IPS-20b (cell line): ENCODE results near the gene LECT2.

Experiments
- H3K27ac ChIP-seq: one replicate; pipeline ENCODE4 v1.5.1; 2013; ENCODE audit warnings: low read length
- H3K27me3 ChIP-seq: 2 replicates; pipeline ENCODE4 v1.6.1; 2013; ENCODE audit warnings: mild to moderate bottlenecking, low read length, inconsistent platforms; ENCODE audit not compliant: insufficient read depth
- H3K36me3 ChIP-seq: 2 replicates; pipeline ENCODE4 v1.6.1; 2013; ENCODE audit warnings: low read depth, mild to moderate bottlenecking, inconsistent platforms, low read length, moderate library complexity; ENCODE audit not compliant: insufficient read depth
- H3K4me1 ChIP-seq: 2 replicates; pipeline ENCODE4 v1.6.1; 2013; ENCODE audit warnings: mild to moderate bottlenecking, control low read depth, inconsistent platforms, low read length, moderate library complexity; ENCODE audit not compliant: insufficient read depth
- H3K4me3 ChIP-seq: 2 replicates; pipeline ENCODE4 v1.5.1; 2013; ENCODE audit warnings: mild to moderate bottlenecking, low read length, inconsistent platforms
- H3K9ac ChIP-seq: 2 replicates; pipeline ENCODE4 v1.6.1; 2013; ENCODE audit warnings: low read depth, mild to moderate bottlenecking, inconsistent platforms, low read length, moderate library complexity
- H3K9me3 ChIP-seq: 2 replicates; pipeline ENCODE4 v1.6.1; 2013; ENCODE audit warnings: mild to moderate bottlenecking, low read depth, low read length, inconsistent platforms; ENCODE audit not compliant: insufficient read depth

Gene LECT2

GRCh38 chr5:135954899-135955298, at the start of gene LECT2:
TSS of gene LECT2 (minus strand) at chr5:135954983. CDS start at chr5:135954833, 150 bp downstream.
- Histone ChIP-seq H3K36me3 (no peaks in the 10 kb centered on the region), H3K9ac (no peak within 1 kb of the TSS), H3K4me1 (no peaks in the 10 kb centered on the region), H3K4me3 (no peak within 1 kb of the TSS), H3K27me3 (no peaks in the 10 kb centered on the region), H3K9me3 (no peaks in the 10 kb centered on the region), H3K27ac (no peak within 1 kb of the TSS)

GRCh38 chr5:136004436-136004835, 49.7 kb upstream of the LECT2 start:
- no peak overlapping the region for H3K4me3 ChIP-seq
- no peaks in the 10 kb centered on the region for H3K36me3 ChIP-seq
- no peak overlapping the region for H3K9ac ChIP-seq
- H3K27me3 ChIP-seq, result no peaks in the 10 kb centered on the region
- no peaks in the 10 kb centered on the region for H3K4me1 ChIP-seq
- no peaks in the 10 kb centered on the region for H3K9me3 ChIP-seq
- no peak overlapping the region for H3K27ac ChIP-seq

- Histone ChIP-seq H3K27ac (no peak overlapping the region), H3K4me3 (no peak overlapping the region), H3K9ac (no peak overlapping the region), H3K9me3 (no peaks in the 10 kb centered on the region), H3K36me3 (no peaks in the 10 kb centered on the region), H3K4me1 (no peaks in the 10 kb centered on the region), H3K27me3 (no peaks in the 10 kb centered on the region)
Observed at GRCh38 chr5:136001466-136001981, 46.7 kb upstream of the LECT2 start.

DNA sequence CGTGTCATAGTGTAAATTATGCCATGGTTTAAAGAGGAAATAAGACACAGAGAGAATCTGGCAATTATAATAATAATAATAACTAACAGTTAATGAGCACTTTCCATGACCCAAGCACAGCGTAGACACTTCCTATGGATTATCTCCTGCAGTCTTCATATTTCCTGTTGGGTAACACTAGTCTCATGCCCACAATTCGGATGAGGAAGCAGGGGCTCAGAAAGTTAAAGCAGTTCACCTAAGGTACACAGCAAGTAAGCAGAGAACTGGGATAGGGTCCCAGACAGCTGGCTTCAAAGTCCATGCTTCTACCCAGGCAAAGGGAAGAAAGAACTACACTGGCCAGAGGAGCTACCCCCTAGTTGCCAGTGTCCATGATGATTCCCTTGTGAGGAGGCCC, 46.1 kb upstream of the LECT2 start:
- Histone ChIP-seq H3K9me3 (no peaks in the 10 kb centered on the region), H3K36me3 (no peaks in the 10 kb centered on the region), H3K9ac (no peak overlapping the region), H3K4me3 (no peak overlapping the region), H3K4me1 (no peaks in the 10 kb centered on the region), H3K27me3 (no peaks in the 10 kb centered on the region), H3K27ac (no peak overlapping the region)

DNA sequence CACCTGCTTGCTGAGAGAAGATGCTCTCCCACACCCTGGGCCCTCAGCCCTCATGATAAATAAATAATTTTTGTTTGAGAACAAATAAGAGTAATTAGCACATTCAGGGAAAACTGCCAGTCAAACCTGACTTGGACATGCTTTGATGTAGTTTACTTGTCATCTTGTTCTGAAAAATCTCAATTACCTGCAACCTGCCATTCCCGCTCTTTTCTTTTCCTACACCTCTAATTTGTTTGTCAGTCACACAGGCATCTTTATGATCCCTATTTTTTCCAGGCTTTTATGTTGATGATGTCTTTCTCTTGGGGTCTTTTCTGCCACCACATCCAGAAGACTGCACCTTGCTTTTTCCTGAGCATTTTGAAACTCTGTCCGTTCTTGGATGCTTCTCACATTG, 45.4 kb upstream of the LECT2 start:
- no peaks in the 10 kb centered on the region for H3K36me3 ChIP-seq
- H3K4me3 ChIP-seq, result no peak overlapping the region
- no peak overlapping the region for H3K27ac ChIP-seq
- H3K27me3 ChIP-seq, result no peaks in the 10 kb centered on the region
- H3K9ac ChIP-seq, result no peak overlapping the region
- H3K4me1 ChIP-seq, result no peaks in the 10 kb centered on the region
- no peaks in the 10 kb centered on the region for H3K9me3 ChIP-seq

DNA sequence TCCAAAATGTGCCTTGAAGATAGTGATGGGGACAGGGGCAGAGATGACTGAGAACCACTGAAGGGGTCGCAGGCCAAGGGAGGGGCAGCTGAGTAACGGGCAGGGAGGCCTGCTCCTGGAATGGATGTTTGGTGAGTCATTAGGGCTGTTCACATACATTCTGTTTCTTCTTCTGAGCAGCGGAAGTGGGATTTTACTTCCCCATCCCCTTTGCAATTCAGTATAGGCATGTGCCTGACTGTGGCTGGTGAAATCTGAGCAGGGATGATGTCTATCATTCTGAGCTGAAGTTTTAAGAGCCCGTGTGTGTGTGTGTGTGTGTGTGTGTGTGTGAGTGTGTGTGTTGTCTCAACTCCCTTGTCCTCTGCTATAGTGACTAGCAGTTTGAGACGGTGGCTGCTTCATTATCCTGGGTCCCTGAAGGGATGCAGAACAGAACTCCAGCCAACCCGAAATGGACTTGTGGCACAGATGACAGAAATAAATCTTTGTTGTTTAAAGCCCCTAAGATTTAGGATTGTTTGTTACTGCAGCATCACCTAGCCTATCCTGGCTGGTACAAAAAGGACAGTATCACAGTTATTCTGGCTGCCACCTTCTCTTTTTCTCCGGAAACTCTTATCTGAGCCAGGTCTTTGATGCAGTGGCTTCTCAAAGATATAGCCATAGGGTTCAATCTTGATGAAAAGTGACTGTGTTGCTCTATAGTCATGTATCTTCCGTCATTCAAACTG, 44.8 kb upstream of the LECT2 start:
- H3K4me1 ChIP-seq, result no peaks in the 10 kb centered on the region
- H3K9me3 ChIP-seq, result no peaks in the 10 kb centered on the region
- no peak overlapping the region for H3K27ac ChIP-seq
- no peaks in the 10 kb centered on the region for H3K36me3 ChIP-seq
- H3K27me3 ChIP-seq, result no peaks in the 10 kb centered on the region
- H3K9ac ChIP-seq, result no peak overlapping the region
- H3K4me3 ChIP-seq, result no peak overlapping the region

- Histone ChIP-seq H3K4me3 (no peak overlapping the region), H3K27me3 (no peaks in the 10 kb centered on the region), H3K4me1 (no peaks in the 10 kb centered on the region), H3K9me3 (no peaks in the 10 kb centered on the region), H3K9ac (no peak overlapping the region), H3K27ac (no peak overlapping the region), H3K36me3 (no peaks in the 10 kb centered on the region)
Observed at GRCh38 chr5:135998889-135999288, 44.1 kb upstream of the LECT2 start.

DNA sequence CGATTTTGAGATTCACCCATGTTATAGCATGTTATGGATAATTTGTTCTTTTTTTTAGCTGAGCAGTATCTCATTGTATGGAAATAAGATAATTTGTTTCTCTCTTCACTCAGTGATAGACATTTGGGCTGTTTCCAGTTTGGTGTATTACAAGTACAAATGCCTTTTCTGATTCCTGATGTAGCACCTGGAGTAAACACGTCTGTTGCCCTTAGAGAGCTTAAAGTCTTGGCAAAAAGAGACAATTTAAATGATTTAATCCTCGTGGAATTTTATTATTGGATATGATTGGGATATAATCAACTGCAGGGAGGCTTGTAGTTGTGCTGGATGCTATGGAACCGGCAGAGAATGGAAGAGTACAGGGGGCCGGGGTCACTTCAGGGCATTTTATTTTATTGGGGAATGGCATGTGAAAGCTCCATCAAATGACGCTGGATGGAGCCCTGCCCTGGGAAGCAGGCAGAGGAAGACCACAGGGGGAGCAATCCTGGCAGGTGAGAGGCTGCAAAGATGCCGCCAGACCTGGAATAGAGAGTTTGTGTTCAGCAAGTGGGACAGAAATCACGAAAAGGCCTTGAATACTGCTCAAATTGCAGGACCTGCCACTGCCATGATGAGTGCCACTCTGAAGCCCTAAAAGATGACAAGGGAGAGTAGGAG, 43.0 kb upstream of the LECT2 start:
- Histone ChIP-seq H3K9me3 (no peaks in the 10 kb centered on the region), H3K4me1 (no peaks in the 10 kb centered on the region), H3K36me3 (no peaks in the 10 kb centered on the region), H3K27me3 (no peaks in the 10 kb centered on the region), H3K9ac (no peak overlapping the region), H3K4me3 (no peak overlapping the region), H3K27ac (no peak overlapping the region)

- Histone ChIP-seq H3K9me3 (no peaks in the 10 kb centered on the region), H3K4me3 (no peak overlapping the region), H3K9ac (no peak overlapping the region), H3K4me1 (no peaks in the 10 kb centered on the region), H3K27ac (no peak overlapping the region), H3K27me3 (no peaks in the 10 kb centered on the region), H3K36me3 (no peaks in the 10 kb centered on the region)
Observed at GRCh38 chr5:135996611-135997010, 41.8 kb upstream of the LECT2 start.

GRCh38 chr5:135995976-135996375, 41.2 kb upstream of the LECT2 start:
- H3K27me3 ChIP-seq, result no peaks in the 10 kb centered on the region
- no peak overlapping the region for H3K9ac ChIP-seq
- H3K27ac ChIP-seq, result no peak overlapping the region
- H3K36me3 ChIP-seq, result no peaks in the 10 kb centered on the region
- H3K4me1 ChIP-seq, result no peaks in the 10 kb centered on the region
- H3K9me3 ChIP-seq, result no peaks in the 10 kb centered on the region
- no peak overlapping the region for H3K4me3 ChIP-seq

GRCh38 chr5:135993880-135994636, 39.3 kb upstream of the LECT2 start:
- no peak overlapping the region for H3K9ac ChIP-seq
- H3K36me3 ChIP-seq, result no peaks in the 10 kb centered on the region
- no peaks in the 10 kb centered on the region for H3K27me3 ChIP-seq
- no peak overlapping the region for H3K27ac ChIP-seq
- H3K4me3 ChIP-seq, result no peak overlapping the region
- no peaks in the 10 kb centered on the region for H3K4me1 ChIP-seq
- H3K9me3 ChIP-seq, result no peaks in the 10 kb centered on the region
